Measurements from ENCODE around the gene JAKMIP3. TPM values are rescaled to one million over a fixed set of nuclear protein-coding genes. Genes with fewer than 3 reads are reported as not detected.

JAKMIP3 gene
- total RNA-seq, 1 experiment from 2014 or later = 0.17 TPM

DNA sequence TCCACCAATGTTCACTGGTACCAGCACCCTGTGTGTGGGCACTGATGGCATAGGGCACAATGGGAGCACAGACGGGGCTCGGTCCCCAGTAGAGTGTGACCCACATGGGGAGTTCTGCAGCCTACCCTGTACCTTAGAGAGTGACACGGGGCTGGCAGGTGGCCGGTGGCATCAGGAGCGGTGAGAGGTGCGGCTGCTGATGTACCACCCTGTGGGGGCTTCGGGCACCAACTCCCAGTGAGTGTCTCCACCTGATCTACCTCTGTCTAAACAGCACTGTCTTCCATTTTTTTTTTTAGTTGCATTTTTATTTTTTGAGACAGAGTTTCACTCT lies 4.1 kb downstream of the JAKMIP3 start:
- no peaks in the 10 kb centered on the region for H3K9me3 ChIP-seq (ENCODE audit: control insufficient read depth in 1 of 2, insufficient read depth in 1 of 2, low read depth in 1 of 2, low read length in 2 of 2)
- RAD21 ChIA-PET (ENCODE audit: low non-redundant PET in 1 of 2, low total read pairs in 2 of 2, uncharacterized antibody in 2 of 2, unreplicated experiment in 2 of 2) = no interaction called here
- H3K4me2 ChIP-seq (ENCODE audit: low read length) = no peak overlapping the region
- no peaks in the 10 kb centered on the region for H3K36me3 ChIP-seq (ENCODE audit: control insufficient read depth in 1 of 2, insufficient read depth in 2 of 2, low read length in 2 of 2)
- POLR2A ChIA-PET = no interaction called here
- H2AFZ ChIP-seq (ENCODE audit: low read depth, low read length, poor library complexity, severe bottlenecking) = no peak overlapping the region
- BruUV-seq (replicated peaks) = no TSS peak
- intact Hi-C loops (cut with micrococcal nuclease) = no loop called here
- H3K4me3 ChIP-seq (replicated peaks in 1 of 2; ENCODE audit: low read depth in 1 of 2, low read length in 2 of 2) = no peak overlapping the region
- H3K4me1 ChIP-seq (ENCODE audit: control insufficient read depth in 1 of 2, insufficient read depth in 2 of 2, low read length in 2 of 2) = no peaks in the 10 kb centered on the region
- ATAC-seq (no peak), DNase-seq (ENCODE audit: low read depth, low spot score) (no peak)
- no peak overlapping the region for H3K27ac ChIP-seq (ENCODE audit: low read depth, low read length)
- H3K79me2 ChIP-seq (ENCODE audit: insufficient read depth, low read length) = no peaks in the 10 kb centered on the region
- CTCF ChIA-PET = no interaction called here
- no peaks in the 10 kb centered on the region for H3K9me2 ChIP-seq (ENCODE audit: insufficient read depth)
- no peak overlapping the region for H3K9ac ChIP-seq (ENCODE audit: low read length)
- TF ChIP-seq ZNF274 (IDR thresholded peaks at IDR 0.05; ENCODE audit: low read depth, low read length) (no peak), EZH2phosphoT487 (IDR thresholded peaks at IDR 0.05; ENCODE audit: borderline replicate concordance) (no peak), EGR1 (IDR thresholded peaks at IDR 0.05; ENCODE audit: low read depth) (no peak), POLR2A (IDR thresholded peaks at IDR 0.05; ENCODE audit: borderline replicate concordance, extremely low read depth, insufficient read depth, insufficient read length) (no peak), CBX3 (IDR thresholded peaks at IDR 0.05; ENCODE audit: low read depth) (no peak), POLR2AphosphoS5 (IDR thresholded peaks at IDR 0.05; ENCODE audit: low read depth, low read length) (no peak), MAX (IDR thresholded peaks at IDR 0.05) (no peak), ATF3 (IDR thresholded peaks at IDR 0.05) (no peak), SRF (IDR thresholded peaks at IDR 0.05; ENCODE audit: low read depth) (no peak), RAD21 (IDR thresholded peaks at IDR 0.05; ENCODE audit: low read depth) (no peak), FOSL1 (IDR thresholded peaks at IDR 0.05; ENCODE audit: low read depth) (no peak), ELF1 (IDR thresholded peaks at IDR 0.05; ENCODE audit: borderline replicate concordance, low read depth) (no peak), EZH2 (IDR thresholded peaks at IDR 0.05) (no peak)
- TF ChIP-seq, protein P1, sequence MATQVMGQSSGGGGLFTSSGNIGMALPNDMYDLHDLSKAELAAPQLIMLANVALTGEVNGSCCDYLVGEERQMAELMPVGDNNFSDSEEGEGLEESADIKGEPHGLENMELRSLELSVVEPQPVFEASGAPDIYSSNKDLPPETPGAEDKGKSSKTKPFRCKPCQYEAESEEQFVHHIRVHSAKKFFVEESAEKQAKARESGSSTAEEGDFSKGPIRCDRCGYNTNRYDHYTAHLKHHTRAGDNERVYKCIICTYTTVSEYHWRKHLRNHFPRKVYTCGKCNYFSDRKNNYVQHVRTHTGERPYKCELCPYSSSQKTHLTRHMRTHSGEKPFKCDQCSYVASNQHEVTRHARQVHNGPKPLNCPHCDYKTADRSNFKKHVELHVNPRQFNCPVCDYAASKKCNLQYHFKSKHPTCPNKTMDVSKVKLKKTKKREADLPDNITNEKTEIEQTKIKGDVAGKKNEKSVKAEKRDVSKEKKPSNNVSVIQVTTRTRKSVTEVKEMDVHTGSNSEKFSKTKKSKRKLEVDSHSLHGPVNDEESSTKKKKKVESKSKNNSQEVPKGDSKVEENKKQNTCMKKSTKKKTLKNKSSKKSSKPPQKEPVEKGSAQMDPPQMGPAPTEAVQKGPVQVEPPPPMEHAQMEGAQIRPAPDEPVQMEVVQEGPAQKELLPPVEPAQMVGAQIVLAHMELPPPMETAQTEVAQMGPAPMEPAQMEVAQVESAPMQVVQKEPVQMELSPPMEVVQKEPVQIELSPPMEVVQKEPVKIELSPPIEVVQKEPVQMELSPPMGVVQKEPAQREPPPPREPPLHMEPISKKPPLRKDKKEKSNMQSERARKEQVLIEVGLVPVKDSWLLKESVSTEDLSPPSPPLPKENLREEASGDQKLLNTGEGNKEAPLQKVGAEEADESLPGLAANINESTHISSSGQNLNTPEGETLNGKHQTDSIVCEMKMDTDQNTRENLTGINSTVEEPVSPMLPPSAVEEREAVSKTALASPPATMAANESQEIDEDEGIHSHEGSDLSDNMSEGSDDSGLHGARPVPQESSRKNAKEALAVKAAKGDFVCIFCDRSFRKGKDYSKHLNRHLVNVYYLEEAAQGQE (IDR thresholded peaks at IDR 0.05; ENCODE audit: low read depth) = no peak
- TF ChIP-seq, protein P2, sequence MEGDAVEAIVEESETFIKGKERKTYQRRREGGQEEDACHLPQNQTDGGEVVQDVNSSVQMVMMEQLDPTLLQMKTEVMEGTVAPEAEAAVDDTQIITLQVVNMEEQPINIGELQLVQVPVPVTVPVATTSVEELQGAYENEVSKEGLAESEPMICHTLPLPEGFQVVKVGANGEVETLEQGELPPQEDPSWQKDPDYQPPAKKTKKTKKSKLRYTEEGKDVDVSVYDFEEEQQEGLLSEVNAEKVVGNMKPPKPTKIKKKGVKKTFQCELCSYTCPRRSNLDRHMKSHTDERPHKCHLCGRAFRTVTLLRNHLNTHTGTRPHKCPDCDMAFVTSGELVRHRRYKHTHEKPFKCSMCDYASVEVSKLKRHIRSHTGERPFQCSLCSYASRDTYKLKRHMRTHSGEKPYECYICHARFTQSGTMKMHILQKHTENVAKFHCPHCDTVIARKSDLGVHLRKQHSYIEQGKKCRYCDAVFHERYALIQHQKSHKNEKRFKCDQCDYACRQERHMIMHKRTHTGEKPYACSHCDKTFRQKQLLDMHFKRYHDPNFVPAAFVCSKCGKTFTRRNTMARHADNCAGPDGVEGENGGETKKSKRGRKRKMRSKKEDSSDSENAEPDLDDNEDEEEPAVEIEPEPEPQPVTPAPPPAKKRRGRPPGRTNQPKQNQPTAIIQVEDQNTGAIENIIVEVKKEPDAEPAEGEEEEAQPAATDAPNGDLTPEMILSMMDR (IDR thresholded peaks at IDR 0.05 in 2 of 3, conservative IDR thresholded peaks at IDR 0.05 in 1 of 3; ENCODE audit: borderline replicate concordance in 1 of 3, insufficient read depth in 1 of 3, low read depth in 2 of 3, low read length in 2 of 3) = no peak
- no peaks in the 10 kb centered on the region for H4K20me1 ChIP-seq (ENCODE audit: insufficient read depth)
- H3K27me3 ChIP-seq (ENCODE audit: insufficient read depth, low read length) = no peaks in the 10 kb centered on the region
